Activated CD4-positive, alpha-beta T cell treated with anti-CD3 and anti-CD28 coated beads for 24 hours (primary cell): ENCODE measurements around the gene CEPT1.

Experiments used
- DNase-seq, 2 donors: peaks; one replicate each; pipeline ENCODE4 v3.0.0-alpha.2; 2020; ENCODE audit warnings: low read depth in 2 of 2

CEPT1 gene

GRCh38 chr1:111227434-111227833 is 87.4 kb downstream of the CEPT1 start, which contains the start of gene CHI3L2:
Gene CHI3L2, plus strand, starts transcription at chr1:111227713. Its CDS starts 17 bp downstream, at chr1:111227730.
- no peak for DNase-seq

GRCh38 chr1:111227851-111228747 is 88.1 kb downstream of the CEPT1 start:
- DNase-seq: no peak

DNA sequence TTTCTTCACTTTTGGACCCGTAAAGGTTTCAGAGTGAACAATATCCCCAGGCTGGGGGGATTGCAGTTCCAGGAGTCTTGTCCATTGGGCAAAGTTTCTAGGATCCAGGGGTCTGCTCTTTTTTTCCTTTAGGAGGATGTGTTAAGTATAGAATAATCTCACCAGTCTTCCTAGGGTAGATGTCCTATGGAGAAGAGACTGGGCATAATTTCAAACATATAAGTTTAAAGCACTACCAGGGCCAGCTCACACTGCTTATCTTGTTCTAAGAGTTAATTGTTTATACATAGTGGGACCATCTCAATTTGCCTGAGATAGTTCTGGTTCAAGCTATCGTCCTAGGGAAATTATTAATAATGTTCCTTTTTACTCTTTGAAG is 88.7 kb downstream of the CEPT1 start:
- no peak for DNase-seq

DNA sequence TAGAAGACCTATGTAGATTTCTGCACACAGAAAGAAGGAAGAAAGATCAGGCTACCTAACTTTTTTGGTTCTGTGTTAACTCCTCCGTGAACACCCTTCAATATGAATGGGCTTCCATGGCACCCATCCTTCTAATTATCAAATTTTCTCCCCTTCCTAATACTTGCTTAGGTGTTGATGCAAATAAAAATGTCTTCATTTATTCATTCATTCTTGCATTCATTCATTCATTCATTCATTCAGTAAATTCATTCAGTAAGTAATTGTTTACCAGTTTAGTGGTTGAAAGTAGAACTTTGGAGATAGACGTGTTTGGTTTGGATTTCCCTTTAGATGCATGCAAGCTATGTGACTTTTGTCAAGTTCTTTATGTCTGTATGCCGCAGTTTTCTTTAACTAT is 92.1 kb downstream of the CEPT1 start:
- no peak for DNase-seq

- no peak for DNase-seq
Observed at GRCh38 chr1:111234258-111234657, 94.2 kb downstream of the CEPT1 start.
